ENCODE data around the gene GNAI3. TPM values are rescaled to one million over a fixed set of nuclear protein-coding genes. Genes with fewer than 3 reads are reported as not detected.

Gene GNAI3
- total RNA-seq, 2 donors from 2014 or later = 3.6 to 4.9 TPM

GRCh38 chr1:109624201-109625010 lies 76.0 kb downstream of the GNAI3 start:
- H3K36me3 ChIP-seq (replicated peaks in 1 of 2; ENCODE audit: insufficient read depth in 1 of 2, low read depth in 2 of 2) = peaks cover 10 to 18% of the 10 kb centered on the region in 2 donors
- TF ChIP-seq CTCF (IDR thresholded peaks at IDR 0.05) (no peak), POLR2A (IDR thresholded peaks at IDR 0.05) (no peak)
- H3K27ac ChIP-seq = no peak overlapping the region
- H3K9me3 ChIP-seq = no peaks in the 10 kb centered on the region
- intact Hi-C loops (cut with DNase I) = loop anchor here (5.0 kb wide), 1 partner anchor 82 kb away; no protein-coding TSS in a partner anchor
- H3K27me3 ChIP-seq = no peaks in the 10 kb centered on the region
- ATAC-seq (no peak), DNase-seq (no peak)
- peaks cover 33% of the 10 kb centered on the region for H3K4me1 ChIP-seq
- H3K4me3 ChIP-seq = no peak overlapping the region
- WGBS, 2 donors = 83 to 100% methylated on average over 4 to 17 of the region's 17 CpGs

GRCh38 chr1:109625176-109625575 lies 76.8 kb downstream of the GNAI3 start:
- Histone ChIP-seq H3K27me3 (no peaks in the 10 kb centered on the region), H3K36me3 (replicated peaks in 1 of 2; ENCODE audit: insufficient read depth in 1 of 2, low read depth in 2 of 2) (peaks cover 11 to 18% of the 10 kb centered on the region in 2 donors), H3K9me3 (no peaks in the 10 kb centered on the region), H3K4me1 (peaks cover 30% of the 10 kb centered on the region), H3K27ac (no peak overlapping the region), H3K4me3 (no peak overlapping the region)
- WGBS, 2 donors = 84 to 88% methylated on average over 16 of the region's 16 CpGs
- intact Hi-C loops (cut with DNase I) = loop anchor here (5.0 kb wide), 1 partner anchor 83 kb away; no protein-coding TSS in a partner anchor
- no peak for DNase-seq
- TF ChIP-seq CTCF (IDR thresholded peaks at IDR 0.05) = no peak
- TF ChIP-seq POLR2A (IDR thresholded peaks at IDR 0.05) = no peak
- no peak for ATAC-seq

- H3K4me3 ChIP-seq = no peak overlapping the region
- DNase-seq (no peak), ATAC-seq (no peak)
- peaks cover 30% of the 10 kb centered on the region for H3K4me1 ChIP-seq
- 82 to 83% methylated on average over 31 to 32 of the region's 32 CpGs for WGBS, 2 donors
- no peaks in the 10 kb centered on the region for H3K9me3 ChIP-seq
- H3K27ac ChIP-seq = no peak overlapping the region
- no peak for TF ChIP-seq CTCF (IDR thresholded peaks at IDR 0.05)
- TF ChIP-seq POLR2A (IDR thresholded peaks at IDR 0.05) = no peak
- no peaks in the 10 kb centered on the region for H3K27me3 ChIP-seq
- H3K36me3 ChIP-seq (replicated peaks in 1 of 2; ENCODE audit: insufficient read depth in 1 of 2, low read depth in 2 of 2) = peaks cover 11 to 20% of the 10 kb centered on the region in 2 donors
- intact Hi-C loops (cut with DNase I) = loop anchor here (5.0 kb wide), 1 partner anchor 84 kb away; no protein-coding TSS in a partner anchor
Measured at GRCh38 chr1:109625601-109626560, 77.5 kb downstream of the GNAI3 start.

GRCh38 chr1:109626682-109627408 lies 78.4 kb downstream of the GNAI3 start:
- Histone ChIP-seq H3K4me1 (peaks cover 22% of the 10 kb centered on the region), H3K27me3 (no peaks in the 10 kb centered on the region), H3K9me3 (no peaks in the 10 kb centered on the region), H3K27ac (no peak overlapping the region), H3K36me3 (replicated peaks in 1 of 2; ENCODE audit: insufficient read depth in 1 of 2, low read depth in 2 of 2) (peaks cover 11 to 24% of the 10 kb centered on the region in 2 donors), H3K4me3 (no peak overlapping the region)
- intact Hi-C loops (cut with DNase I) = loop anchor here (5.0 kb wide), 1 partner anchor 85 kb away; no protein-coding TSS in a partner anchor
- ATAC-seq (no peak), DNase-seq (no peak)
- TF ChIP-seq POLR2A (IDR thresholded peaks at IDR 0.05) (no peak), CTCF (IDR thresholded peaks at IDR 0.05) (no peak)
- WGBS, 2 donors = 93 to 100% methylated on average over 11 to 21 of the region's 21 CpGs

Data from body of pancreas (tissue), 4 donors.